CD4-positive, alpha-beta T cell treated with Interleukin-2 at 100 ng/mL for 4 hours (primary cell): ENCODE measurements around the gene MUC5B.
"Not testable (repeated sequence)": the region's sequence is repeated elsewhere in the genome, so short reads cannot be mapped to it uniquely, and the experiment has no call there.

Source experiments
- DNase-seq: peaks from one replicate; pipeline ENCODE4 v3.0.0-alpha.2; 2020; ENCODE audit warnings: low spot score

Gene MUC5B

DNA sequence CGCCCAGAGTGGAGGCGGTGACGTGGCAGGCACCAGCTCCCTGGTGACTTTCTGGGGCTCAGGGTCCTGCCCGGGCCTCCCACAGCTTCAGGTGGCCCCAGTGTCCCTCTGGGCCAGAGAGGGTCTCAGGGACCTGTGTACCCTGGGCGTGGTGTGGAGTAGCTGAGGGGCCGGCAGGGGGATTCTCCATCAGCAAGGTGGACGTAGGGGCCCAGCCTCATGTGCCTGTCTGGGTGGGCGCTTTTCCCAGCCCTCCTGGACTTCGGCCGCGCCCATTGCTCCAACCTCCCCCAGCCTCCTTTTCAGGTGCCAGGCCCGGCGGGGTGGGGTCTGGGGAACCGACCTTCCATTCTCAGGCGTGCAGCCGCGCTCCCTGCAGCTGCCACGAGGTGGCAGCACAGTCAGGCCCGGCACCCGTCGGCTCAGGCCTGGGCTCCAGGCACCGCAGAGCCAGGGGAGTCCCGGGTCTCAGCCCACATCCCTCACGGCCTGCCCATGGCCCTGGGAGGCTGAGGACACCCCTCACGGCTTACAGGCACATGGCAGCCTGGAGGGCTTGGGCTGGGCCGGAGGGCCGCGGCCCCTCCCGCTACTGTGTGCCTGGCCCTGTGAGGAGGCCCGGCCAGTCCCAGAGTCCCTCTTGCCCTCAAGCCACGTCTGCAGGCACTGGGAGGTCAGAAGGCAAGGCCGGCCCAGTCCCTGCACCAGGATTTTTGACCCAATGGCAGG lies 19.9 kb upstream of the MUC5B start:
- DNase-seq: peak; percentile 56

DNA sequence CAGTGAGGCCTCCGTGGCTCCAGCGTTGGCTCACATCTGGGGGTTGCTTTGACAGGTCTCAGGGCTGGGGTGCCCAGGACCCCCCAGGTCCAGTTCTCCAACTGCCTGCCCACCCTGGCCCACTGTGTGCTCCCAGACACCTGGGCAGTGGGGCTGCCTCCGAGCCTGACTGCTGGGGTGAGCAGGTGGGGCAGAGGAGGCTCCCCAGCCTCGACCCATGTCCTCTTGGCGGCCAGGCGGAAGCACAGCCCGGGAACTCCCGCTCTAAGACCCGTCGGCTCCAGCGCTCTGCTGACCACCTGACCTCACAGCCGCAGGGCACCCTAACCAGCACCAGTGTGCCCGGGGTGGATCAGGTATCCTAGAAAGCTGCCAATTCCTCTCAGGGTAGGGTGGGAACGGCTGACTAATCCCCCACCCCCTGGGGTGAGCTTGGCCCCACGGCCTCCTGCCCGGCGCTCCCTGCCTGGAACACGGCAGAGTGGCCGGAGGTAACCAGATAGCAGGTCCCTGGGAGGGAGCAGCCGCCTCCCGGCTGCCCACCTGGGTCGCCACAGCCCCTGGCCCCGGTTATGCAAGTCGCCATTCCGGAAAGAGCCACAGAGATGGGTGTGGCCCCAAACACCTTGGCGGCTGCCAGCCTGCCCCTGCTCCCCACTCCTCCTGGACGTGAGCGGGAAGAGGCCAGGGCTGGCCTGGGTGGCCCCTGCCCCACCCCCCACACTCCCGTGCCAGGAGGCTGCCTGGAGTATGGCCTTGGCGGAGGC lies 19.2 kb upstream of the MUC5B start:
- DNase-seq: no peak

DNA sequence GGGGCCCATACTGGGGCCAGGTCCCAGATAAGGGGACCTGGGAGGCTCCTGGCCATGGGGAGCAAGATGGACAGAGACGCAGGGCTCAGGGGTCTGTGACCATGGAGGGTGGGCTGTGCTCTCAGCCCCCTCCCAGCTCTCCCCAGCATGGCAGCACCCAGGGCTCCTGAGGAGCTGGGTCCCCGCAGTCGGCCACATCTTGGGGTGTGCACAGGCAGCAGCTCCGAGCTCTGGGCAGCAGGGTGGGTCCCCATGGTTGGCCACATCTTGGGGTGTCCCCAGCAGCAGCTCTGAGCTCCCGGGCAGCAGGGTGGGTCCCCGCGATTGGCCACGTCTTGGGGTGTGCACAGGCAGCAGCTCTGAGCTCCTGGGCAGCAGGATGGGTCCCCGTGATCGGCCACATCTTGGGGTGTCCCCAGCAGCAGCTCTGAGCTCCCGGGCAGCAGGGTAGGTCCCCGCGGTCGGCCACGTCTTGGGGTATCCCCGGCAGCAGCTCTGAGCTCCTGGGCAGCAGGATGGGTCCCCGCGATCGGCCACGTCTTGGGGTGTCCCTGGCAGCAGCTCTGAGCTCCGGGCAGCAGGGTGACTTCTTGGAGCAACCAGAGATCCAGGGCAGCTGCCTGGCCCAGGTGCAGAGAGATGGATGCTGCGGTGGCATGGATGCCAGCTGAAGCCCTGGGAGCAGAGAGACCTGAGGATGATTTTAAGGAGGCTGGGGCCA lies 18.3 kb upstream of the MUC5B start:
- no peak for DNase-seq

DNA sequence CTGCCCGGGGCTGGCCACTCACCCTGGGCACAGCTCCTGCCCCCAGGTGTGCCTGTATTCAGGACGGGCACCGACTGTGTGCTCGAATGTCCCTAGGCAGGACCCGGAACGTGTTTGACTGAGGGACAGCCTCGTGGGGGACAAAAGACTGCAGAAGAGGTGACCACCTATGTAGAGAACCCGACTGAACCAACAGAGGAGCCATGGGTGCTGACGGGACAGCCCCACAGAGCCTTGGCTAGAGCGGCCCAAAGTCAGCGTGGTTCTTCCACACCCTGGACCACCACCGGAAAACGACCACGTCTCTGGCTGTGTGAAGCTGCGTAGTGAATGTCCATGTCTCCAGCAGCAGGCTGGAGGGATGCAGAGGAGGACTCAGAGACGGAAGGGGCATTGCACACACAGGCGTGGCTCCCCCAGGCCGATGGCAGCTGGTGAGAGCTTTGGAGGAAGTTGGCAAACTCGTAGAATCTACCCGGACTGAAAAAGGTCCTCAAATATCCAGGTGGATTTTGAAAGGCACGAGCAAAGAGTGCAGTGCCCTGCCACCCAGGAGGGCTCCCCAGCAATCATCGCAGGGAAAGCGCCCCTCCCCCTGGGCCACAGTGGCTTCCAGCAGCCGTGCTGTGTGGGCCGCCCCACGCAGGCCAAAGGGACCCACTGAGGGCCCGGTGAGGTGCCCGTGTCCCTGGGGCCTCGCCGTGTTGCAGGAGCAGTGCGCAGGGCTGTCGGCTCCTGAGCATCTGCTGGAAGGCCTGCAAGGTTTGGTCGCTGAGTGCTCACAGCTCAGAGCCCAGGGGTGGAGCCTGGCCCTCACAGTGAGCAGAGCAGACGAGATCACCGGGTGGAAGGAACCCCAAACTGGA lies 17.5 kb upstream of the MUC5B start:
- no peak for DNase-seq

DNA sequence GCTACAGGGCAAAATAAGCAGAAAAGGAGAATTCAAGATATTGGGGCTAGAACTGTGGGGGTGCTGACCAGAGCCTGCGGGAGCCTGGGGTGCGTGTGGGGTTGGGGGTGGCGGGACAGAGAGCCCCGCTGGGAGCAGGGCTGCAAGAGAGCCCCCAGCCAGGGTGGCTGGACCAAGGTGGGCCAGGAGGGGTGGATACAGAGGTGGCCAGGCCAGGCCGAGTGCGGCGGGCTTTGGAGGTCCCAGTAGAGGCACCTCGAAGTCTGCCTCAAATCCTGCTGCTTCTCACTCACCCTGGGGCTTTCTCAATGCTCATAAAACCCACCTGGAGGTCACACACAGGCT lies 16.9 kb upstream of the MUC5B start:
- DNase-seq: no peak

DNA sequence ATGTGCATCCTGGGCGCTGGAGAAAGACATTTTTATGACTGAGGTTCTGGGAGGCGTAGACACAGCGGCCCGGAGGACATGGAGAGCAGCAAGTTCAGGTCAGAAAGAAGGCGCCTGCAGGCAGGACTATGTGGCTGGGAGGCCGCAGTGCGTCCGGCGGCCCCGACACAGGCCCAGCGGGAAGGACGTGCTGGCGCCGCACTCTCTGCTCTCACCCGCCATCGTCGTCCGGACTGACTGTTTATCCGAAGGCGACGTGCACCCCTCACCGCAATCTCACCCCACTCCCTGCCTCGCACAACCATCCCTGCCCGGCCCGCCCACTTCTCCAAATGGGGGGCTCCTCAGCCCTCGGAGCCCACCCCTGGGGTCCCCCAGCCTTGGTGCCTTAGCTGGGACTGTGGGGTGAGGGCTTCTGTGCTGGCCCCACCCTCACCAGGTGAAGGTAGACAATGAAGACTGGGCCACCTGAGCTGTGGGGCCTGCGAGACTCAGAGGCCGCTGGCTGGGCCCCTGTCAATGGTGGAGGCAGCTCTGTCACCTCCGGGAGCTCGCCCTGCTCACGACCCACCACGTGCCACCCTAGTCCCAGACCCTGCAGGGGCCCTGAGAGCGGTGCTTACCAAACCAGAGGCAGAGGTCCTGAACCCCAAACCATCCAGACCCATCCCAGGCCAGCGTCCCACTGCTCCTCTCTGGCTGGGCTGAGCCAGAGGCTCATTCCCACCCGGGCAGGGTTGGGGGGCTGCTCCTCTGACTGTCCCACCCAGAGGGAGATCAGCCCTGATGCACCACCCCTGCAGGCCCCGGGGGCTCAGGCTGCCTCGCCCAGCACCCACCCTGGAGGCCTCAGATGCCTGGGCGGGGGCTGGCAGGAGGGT lies 16.2 kb upstream of the MUC5B start:
- DNase-seq: no peak

DNA sequence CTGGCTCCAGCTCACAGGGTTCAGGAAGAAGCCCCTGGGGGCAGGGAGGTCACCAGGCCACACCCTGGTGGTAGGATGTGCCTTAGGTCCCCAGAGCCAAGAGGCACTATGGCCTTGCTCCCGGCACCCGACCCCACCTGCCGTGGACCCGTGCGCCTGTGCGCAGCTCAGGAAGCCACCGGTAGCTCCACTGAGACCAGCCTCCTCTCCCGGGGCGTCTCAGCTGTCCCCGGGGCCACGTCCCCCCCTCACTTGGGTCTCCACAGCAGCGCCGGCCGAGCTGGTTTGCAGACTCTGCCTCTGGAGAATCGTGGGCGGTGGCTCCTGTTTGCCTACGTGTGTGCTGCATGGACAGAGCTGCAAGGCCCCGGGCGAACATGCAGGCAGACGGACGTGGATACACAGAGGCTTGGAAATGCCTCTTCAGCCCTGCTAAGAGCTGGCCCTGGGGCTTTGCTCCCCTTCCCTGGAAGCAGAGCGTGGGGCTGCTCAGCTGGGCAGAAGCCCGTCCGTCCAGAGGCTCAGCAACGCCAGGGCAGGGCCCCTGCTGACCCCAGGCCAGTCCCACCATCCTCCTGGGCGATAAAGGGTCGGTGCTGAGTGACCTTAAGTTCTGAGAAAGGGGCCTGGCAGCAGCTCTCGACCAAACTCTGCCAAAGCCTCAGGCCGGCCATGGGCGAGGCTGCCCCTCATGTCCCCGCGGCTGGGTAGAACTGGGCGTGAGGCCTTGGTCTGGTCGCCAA lies 15.3 kb upstream of the MUC5B start:
- no peak for DNase-seq

DNA sequence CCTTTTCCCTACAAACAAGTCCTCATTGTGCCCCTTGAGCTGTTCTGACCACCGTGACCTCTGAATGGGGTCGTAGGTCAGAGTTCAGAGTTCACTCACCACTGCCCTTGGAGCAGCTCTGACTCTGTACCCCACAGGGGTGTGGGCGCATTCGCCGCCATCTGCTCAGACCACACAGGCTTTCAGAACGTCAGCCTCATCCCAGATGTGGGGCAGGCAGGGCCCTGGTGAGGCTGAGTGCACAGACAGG lies 14.8 kb upstream of the MUC5B start:
- DNase-seq: no peak

DNA sequence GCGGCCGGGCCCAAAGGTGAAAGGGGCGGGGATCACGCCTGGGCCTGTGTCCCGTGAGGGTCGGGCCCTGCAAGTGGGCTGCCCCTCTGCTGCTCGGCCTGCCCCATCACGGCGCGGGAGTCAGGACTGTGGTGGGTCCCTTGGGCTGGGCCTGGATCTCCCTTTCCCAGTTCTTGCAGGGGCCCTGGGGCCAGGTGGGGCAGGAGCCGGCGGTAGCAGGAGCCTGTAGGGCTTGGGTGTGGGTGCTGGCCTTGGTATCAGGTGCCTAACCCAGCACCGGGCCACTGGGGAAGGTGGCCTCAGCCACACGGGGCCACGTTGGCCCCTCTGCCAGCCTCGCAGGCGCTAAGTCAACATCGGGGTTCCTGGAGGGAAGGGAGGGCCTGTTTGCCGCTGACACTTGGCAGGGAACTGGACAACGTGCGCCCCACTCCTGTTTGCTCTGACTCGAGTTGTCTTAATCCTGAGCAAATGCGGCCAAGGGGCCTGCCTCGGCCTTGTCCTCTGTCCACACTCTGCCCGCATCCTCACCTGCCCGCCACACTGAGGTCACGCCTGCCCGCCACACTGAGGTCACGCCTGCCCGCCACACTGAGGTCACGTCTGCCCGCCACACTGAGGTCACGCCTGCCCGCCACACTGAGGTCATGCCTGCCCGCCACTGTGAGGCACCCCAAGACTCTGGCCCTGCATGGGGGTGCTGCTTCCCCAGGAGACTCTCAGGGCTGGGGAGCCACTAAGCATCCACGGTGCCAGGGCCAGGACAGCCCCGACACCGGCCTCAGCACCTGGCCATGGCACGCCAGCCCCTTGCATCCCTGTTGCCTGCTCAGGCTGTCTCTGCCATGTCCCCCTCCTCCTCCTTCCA lies 14.2 kb upstream of the MUC5B start:
- DNase-seq: no peak

DNA sequence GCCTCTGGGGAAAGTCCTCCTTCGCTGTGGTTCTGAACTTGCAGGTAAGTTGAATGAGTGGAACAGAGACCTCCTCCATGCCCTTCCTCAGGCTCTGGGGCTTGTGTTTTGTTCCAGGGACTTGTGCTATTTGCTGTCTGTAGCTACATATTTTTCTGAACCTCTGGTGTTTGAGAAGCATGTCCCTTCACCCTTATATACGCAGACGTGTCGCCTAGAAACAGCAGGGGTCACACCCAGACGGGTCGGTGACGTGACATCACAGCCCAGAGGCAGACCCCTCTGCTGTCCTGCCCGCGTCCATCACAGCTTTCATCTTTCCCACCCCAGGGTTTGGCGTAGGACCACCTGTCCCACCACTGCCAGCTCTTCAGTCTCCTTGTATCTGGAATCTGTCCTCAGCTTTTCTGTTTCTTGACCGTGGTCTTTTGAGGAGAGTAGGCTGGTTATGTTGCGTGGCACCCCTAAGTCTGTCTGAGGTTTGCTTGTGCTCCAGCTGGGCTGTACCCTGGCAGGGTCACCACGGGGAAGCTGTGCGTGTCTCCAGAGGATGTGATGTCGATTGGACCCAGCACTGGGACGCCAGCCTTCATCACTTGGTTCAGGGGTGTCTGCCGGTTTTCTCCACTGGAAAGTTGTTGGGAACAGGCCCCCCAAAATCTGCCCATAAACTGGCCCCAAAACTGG lies 13.4 kb upstream of the MUC5B start:
- DNase-seq: no peak

DNA sequence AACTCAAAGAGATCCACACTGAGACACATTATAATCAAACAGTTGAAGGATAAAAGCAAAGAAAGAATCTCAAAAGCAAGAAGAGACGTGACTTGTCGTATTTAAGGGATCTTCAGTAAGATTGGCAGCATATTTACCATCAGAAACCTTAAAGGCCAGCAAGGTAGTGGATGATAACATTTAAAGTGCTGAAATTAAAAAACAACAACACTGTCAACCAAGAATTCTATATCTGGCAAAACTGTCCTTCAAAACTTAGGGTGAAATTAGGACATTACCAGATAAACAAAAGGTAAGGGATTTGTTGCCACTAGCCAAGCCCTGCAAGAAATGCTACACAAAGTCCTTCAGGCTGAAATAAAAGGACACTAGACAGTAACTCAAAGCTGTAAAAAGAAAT lies 11.0 kb upstream of the MUC5B start:
- DNase-seq: no peak

DNA sequence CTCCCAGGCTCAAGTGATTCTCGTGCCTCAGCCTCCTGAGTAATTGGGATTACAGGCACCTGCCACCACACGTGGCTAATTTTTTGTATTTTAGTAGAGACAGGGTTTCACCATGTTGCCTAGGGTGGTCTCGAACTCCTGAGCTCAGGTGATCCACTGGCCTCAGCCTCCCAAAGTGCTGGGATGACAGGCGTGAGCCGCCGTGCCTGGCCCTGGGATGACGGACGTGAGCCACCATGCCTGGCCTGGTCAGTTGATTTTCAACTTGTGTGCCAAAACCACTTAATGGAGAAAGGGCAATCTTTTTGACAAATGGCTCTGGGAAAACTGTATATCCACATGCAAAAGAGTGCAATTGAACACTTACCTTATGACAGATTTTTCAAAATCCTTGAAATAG lies 7.0 kb upstream of the MUC5B start:
- DNase-seq: not testable (repeated sequence)

DNA sequence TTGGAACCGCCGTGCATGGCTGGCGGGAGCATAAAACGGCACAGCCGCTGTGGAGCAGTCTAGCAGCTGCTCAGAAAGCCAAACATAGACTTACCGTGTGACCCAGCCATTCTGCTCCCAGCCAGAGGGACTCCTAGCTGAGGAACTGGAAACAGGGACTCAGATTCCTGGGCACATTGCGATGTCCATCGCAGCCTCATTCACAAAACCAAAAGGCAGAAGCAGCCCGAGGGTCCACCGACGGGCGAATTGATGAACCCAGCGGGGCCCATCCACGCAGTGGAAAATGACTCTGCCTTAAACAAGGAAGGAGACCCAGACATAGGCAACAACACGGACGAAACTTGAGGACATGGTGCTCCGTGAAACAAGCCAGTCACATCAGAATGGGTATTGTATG lies 5.7 kb upstream of the MUC5B start:
- no peak for DNase-seq

DNA sequence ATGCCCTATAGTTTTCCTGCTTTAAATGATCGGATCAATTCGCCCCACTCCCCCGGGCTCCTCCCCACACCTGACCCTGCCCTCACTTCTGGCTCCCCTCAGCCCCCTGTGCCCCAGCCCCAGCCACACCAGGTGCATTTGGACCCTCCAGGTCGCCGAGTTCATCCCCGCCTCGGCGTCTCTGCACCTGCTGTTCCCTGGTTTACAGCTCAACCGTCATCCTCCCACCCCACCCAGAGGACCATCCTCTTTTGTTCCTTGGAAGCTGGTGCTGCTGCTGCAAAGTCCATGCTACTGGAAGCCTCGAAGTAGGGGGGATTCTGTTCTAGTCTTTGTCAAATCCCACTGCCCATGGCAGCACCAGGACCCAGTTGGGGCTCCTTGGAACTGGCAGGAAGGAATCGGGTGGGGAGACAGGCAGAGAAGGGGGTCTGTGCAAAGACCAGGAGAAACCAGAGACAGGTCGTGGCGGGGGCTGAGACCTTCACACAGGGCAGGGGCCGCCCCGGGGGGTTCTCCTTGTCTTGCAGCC lies 4.5 kb upstream of the MUC5B start:
- no peak for DNase-seq

DNA sequence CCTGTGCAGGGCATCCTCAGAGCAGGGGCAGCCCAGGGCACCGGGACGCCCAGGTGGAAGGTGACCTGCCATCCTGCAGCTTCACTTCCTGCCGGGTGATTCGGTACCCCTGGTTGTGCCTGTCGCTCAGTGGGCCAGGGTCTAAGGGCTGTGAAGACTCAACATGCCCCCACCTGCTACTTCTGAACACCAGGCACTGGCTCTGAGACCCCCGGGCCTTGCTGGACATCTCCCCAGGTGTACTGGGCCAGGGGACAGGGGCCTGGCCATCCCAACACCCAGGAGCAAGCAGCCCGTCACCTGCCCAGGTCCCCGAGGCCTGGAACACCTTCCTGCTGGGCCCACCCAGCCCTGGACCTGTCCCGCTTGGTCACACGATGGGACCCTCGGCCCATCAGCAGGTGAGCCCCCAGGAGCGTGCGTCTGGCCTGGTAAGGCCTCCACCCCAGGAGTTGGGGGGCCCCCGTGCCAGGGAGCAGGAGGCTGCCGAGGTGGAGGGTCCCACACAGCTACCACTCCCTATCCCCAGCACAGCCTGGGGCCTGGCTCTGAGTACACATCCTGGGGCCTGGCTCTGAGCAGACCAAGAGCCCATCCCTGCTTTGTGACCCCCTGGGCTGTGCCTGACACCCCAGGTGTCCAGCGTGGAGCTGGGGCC lies 3.9 kb upstream of the MUC5B start:
- DNase-seq: no peak

DNA sequence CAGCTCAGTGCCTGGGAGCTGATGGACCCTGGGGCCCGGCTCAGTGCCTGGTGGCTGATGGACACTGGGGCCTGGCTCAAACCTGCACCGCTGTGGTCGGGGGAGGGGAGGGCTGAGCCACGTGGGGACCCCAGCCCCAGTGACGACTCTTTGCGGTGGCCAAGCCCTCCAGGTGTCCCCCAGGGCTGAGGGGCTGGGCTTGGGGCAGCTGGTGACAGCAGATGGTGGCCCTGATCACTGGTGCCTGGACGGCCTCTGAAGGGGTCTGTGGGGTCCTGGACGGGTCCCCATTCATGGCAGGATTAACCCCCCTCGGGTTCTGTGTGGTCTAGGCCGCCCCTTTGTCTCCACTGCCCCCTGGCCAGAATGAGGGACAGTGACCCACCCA lies 3.4 kb upstream of the MUC5B start:
- no peak for DNase-seq

DNA sequence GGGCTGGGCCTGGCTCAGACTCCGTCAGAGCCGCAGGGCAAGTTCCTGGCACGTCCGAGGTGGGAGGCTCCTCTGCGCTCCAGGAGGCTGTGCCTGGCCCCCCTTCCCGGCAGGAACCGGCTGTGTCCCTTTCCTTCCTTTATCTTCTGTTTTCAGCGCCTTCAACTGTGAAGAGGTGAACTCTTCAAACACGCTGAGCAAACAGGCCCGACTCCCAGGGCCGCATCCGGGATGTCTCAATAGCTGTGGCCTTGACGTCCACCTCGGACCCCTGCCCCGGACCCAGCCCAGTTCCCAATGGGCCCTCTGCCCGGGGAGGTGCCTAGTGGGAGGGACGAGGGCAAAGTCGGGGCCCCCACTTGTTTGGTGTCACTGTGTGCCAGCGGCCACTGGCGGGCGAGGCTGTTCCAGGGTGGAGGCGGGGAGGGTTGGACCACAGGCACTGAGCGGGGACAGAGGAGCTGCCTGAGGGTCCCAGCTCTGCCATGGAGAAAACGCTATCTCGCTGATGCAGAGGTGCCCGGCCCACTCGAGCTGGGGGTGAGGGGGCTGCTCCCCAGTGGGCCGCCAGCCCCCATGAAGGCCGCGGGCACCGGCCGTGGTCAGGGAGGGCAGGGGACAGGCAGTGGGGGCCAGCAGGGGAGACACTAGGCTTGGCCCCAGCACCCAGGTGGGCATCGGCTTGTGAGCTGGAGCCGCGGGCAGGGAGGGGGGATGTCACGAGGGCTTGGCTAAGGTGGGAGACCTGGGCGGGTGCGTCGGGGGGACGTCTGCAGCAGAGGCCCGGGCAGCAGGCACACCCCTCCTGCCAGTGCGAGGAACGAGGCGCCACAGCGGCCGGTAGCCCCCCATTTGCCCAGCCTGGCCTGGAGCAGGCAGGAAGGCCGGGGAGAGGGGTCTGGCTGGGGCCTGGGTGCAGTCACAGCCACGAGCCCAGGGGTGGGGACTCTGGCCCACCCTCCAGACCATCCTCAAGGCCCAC lies 2.7 kb upstream of the MUC5B start:
- no peak for DNase-seq
